LNCaP clone FGC (cell line): Measurements from ENCODE around the gene TADA2A.

Source experiments
- DNase-seq: peaks from one replicate; pipeline ENCODE4 v3.0.0-alpha.2; 2011; ENCODE audit warnings: low read depth
- H3K4me3 ChIP-seq: 2 replicates; pipeline ENCODE4 v1.5.1; 2011; ENCODE audit warnings: mild to moderate bottlenecking, low read depth, low read length, control low read depth
- TF ChIP-seq, protein P1 (sequence below): IDR thresholded peaks from 2 replicates; pipeline ENCODE4 v1.5.1; 2012; ENCODE audit warnings: mild to moderate bottlenecking; ENCODE audit not compliant: control insufficient read depth, insufficient read depth; ENCODE audit errors: extremely low read depth

The TADA2A gene, protein sequence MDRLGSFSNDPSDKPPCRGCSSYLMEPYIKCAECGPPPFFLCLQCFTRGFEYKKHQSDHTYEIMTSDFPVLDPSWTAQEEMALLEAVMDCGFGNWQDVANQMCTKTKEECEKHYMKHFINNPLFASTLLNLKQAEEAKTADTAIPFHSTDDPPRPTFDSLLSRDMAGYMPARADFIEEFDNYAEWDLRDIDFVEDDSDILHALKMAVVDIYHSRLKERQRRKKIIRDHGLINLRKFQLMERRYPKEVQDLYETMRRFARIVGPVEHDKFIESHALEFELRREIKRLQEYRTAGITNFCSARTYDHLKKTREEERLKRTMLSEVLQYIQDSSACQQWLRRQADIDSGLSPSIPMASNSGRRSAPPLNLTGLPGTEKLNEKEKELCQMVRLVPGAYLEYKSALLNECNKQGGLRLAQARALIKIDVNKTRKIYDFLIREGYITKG

DNA sequence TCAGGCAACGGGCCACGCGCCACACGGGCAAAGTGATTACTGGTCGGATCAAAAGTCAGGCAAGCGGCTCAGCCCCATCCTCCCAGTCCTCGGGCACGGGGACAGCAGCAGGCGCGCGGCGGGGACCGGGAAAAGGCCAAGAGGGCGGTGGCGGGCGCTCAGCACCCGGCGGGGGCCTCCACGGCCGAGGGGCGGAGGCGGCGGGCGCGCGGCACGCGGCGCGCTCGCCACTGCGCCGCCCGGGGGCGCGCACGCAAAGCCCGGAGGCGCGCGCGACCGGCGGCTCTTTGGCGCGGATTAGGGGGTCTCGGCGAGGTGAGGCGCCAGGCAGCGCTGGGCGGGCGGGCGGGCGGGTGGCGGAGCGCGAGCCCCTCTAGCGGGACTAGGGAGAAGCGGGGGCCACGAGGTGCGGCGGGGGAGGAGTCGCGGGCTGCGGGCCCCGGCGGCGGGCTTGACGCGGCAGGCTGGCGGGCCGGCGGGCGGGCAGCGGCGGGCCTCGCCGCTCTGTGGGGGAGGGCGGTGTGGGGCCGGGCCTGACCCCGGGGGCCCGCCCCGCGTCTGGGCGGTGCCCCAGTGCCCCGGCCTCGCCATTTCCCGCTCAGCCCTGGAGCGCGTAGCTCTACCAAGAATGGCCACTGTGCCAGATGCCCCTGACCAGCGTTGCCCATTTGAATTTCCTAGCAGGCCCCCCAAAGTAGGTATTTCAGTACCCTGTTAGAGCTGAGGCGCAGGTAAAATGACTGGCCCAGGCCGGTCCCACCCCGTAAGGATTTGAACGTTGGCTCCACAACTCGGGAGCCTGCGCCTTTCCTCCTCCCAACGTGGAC lies at the start of gene TADA2A, which contains the start of gene ACACA:
Gene TADA2A (plus strand): TSS at position 252 of the 827 bp plus-strand sequence. CDS start 4,480 bp downstream, outside the sequence.
Gene ACACA (minus strand): TSS at position 202 of the 827 bp plus-strand sequence. CDS start 537 bp downstream, outside the sequence.
- DNase-seq = peak; percentile 40
- TF ChIP-seq, protein P1, sequence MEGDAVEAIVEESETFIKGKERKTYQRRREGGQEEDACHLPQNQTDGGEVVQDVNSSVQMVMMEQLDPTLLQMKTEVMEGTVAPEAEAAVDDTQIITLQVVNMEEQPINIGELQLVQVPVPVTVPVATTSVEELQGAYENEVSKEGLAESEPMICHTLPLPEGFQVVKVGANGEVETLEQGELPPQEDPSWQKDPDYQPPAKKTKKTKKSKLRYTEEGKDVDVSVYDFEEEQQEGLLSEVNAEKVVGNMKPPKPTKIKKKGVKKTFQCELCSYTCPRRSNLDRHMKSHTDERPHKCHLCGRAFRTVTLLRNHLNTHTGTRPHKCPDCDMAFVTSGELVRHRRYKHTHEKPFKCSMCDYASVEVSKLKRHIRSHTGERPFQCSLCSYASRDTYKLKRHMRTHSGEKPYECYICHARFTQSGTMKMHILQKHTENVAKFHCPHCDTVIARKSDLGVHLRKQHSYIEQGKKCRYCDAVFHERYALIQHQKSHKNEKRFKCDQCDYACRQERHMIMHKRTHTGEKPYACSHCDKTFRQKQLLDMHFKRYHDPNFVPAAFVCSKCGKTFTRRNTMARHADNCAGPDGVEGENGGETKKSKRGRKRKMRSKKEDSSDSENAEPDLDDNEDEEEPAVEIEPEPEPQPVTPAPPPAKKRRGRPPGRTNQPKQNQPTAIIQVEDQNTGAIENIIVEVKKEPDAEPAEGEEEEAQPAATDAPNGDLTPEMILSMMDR = no peak
- H3K4me3 ChIP-seq = peak within 1 kb of the TSS; percentile 78

DNA sequence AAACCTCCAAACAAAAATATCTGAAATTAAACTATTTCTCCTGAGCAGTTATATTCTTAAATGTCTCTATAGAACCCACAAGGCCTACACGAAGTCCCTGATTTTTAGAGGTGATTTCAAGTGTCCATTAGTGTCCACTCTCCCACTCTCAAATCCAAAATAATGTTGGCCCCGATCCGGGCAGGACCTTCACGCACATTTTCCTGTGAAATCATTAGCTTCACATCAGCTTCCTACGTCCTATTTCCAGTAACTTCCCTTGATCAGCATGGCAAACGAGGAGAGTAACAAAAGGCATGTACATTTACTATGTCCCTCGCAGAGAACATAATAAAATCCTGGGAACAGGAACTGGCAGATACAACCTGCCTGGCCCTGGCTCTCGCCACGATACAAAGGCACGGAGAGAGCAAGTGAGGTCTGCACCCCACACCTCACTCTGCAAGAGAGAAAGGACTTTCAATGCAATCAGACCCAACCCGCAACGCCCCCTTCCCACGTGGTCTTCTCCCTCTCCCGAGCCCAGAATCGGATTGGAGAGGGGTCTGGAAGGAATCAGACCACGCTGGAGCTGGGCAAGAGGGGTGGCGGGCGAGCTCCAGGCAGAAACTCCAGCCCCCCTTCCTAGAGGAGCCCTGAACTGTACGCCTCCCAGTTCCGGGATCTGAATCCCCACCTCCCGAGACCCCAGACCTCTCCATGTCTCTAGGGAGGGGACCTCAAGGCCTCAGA lies 48.4 kb upstream of the TADA2A start:
- peak overlapping the region; percentile 86 for H3K4me3 ChIP-seq
- no peak for DNase-seq
- TF ChIP-seq, protein P1 = no peak

DNA sequence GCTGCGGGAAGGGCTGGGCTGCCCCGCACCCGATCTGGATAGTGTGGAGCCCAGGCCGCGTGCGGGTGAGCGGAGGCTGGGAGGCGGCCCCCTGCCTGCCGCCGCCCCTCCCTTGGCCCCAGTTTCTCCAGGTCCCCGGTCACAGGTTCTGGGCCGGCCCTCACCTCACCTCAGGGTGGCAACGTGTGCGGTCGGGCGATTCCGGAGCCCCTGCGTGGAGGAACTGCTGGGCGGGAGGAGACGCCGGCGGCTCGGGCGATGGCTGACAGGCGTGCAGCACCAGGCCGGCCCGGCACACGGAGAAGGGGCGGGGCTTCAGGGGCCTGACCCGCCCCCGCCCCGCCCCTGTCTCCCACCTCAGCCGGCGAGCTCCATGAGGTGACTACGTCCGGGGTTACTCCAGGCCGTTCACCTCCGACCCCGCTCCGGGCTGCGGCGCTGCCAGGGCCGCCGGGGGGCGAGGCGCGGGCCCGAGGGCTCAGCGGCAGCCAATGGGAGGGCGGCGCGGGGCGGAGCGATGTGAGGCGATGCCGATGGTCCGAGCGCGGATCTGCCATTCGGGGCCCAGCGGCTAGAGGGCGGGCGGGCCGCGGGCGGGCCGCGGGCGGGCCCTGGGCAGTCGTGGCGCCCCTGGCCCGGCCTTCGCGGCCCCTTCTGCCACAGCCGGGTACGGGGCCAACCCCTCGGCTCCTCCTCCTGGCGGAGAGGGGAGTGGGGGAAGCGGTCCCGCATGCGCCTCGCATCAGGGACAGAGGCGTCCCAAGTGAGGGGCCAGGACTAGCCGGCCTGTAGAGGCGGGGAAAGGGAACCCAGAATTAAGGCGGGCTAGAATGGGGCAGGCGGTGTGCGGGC lies 47.6 kb upstream of the TADA2A start:
- TF ChIP-seq, protein P1 = no peak
- H3K4me3 ChIP-seq = peak overlapping the region; percentile 86
- DNase-seq = peak; percentile 89

DNA sequence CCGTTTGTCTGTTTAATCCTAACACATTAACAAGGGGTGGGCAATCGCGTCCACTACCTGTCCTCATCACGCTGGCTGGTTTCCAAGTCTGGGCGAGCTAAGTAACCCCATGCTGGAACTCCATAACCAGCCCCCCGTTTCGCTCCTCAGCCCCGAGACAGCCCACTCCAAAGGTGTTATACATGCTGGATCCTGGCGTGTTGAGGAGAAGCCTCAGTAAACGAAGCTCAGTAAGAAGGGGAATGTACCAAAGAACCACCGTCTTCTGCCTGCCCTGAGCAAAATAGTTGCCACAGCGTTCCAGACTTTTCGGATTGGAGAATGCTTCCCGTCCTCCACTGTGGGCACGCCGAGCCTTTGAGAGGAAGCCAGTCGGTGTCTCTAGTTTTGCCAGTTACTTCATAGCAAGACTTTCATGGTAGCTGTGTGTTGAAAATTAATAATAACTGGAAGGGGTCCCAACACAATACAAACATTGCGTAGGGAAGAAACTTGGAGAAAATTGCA lies 47.0 kb upstream of the TADA2A start:
- no peak for DNase-seq
- peak overlapping the region; percentile 39 for H3K4me3 ChIP-seq

DNA sequence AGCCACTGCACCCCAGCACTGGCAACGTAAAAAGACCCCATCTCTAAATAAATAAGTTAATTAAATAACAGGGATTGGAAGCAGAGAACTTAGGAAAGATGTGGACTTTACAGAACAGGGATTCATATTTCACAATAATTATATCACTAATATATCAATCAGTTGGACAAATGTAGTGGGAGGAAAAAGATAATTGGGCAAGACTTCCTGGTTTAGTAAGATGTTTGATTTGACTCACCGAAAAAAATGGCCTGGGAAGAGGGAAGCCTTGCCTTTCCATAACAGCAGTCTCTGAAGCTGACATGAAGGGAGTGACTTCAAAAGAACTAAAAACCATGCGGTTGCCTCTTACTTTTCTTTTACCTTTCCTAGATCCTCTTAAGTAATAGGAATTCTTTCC lies 46.1 kb upstream of the TADA2A start:
- TF ChIP-seq, protein P1 = no peak
- no peak overlapping the region for H3K4me3 ChIP-seq

More for the DNA sequence above, 47.0 kb upstream of the TADA2A start:
- TF ChIP-seq, protein P1 = no peak

More for the DNA sequence above, 46.1 kb upstream of the TADA2A start:
- no peak for DNase-seq
